ENCODE measurements around the gene M1AP.

Gene M1AP

DNA sequence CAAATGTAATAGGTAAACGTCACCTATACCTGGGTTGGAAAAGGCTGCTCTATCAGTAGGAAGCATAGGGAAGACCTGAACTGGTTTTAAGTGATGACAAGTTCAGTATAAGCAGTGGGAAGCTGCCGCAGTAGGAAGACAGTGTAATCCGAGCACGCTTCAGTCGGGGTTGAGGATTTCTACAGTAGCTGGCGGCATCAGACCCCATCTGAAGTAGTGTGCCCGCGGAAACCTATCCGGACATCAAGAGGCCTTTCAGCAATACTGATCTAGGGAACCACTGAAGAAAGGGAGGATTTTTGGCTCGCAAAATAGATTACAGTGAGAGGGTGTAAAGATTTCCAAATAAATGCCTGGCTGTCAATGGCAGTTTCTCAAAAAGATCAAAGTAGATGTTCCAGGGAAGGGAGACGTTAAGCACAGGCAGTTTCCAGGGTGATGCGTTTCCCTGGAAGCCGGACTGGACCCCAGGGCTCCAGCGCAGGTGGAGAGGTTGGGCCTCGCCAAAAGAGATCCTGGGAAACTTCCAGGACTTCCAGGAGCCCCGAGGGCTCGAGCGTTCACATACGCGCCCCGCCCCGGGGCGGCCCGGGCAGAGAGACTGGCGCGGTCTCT is 99.7 kb downstream of the M1AP start:
- TF ChIP-seq, protein P1, sequence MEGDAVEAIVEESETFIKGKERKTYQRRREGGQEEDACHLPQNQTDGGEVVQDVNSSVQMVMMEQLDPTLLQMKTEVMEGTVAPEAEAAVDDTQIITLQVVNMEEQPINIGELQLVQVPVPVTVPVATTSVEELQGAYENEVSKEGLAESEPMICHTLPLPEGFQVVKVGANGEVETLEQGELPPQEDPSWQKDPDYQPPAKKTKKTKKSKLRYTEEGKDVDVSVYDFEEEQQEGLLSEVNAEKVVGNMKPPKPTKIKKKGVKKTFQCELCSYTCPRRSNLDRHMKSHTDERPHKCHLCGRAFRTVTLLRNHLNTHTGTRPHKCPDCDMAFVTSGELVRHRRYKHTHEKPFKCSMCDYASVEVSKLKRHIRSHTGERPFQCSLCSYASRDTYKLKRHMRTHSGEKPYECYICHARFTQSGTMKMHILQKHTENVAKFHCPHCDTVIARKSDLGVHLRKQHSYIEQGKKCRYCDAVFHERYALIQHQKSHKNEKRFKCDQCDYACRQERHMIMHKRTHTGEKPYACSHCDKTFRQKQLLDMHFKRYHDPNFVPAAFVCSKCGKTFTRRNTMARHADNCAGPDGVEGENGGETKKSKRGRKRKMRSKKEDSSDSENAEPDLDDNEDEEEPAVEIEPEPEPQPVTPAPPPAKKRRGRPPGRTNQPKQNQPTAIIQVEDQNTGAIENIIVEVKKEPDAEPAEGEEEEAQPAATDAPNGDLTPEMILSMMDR (IDR thresholded peaks at IDR 0.05): no peak

DNA sequence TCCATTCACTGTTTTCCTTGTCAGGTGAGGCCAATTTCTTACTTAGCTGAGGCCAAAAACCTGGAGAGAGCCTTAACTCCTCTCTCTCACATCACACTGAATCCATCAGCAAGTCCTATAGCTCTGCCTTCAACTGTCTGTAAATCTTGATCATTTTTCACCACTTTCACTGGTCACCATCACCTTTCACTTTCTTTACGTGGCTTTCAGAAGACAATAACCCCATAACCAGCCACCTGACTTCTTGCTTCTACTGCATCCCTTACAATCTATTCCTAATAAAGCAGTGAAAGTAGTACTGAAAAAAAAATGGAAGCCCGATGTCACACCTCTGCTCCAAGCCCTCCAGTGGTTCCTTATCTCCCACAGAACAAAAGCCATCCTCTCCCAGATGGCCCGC is 102.1 kb downstream of the M1AP start:
- TF ChIP-seq, protein P1 (IDR thresholded peaks at IDR 0.05): no peak

DNA sequence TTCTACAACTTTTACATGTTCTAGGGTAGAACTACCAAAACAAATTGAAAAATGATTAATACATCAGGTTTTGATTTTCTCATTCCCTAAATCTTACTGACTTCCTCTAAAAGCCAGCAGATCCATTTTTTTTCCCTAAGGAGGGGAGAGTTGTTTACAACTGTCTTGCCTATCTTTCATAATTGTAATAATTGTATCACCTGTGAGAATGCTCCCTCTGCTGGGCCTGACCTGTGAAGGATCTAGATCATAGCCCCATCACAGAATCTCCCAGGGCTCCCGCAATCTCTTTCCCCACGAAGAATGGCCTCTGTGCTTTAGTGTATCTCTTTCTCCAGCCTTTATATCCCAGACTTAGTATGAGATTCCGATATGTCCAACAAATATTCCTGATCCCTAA is 103.5 kb downstream of the M1AP start:
- TF ChIP-seq, protein P1 (IDR thresholded peaks at IDR 0.05): peak; percentile 18; the same call in 1 of the 2 replicates

DNA sequence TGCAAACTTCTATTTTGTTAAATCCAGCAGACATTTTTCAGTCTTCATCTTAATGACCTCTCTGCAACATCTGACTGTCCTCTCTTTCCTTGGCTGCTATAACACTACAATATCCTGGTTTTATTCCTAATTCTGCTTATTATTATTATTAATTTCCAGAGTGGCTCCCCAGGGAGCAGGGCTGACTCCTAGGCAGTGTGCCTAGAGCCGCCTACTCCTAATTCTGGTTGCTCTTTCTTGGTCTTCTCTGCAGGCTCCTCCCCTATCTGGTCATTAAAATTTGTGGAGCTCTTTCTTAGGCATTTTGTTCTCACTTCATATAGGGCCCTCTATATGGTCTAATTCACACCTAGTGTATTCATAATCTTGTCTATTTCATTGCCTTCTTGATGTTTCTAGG is 105.2 kb downstream of the M1AP start:
- TF ChIP-seq, protein P1 (IDR thresholded peaks at IDR 0.05): no peak

DNA sequence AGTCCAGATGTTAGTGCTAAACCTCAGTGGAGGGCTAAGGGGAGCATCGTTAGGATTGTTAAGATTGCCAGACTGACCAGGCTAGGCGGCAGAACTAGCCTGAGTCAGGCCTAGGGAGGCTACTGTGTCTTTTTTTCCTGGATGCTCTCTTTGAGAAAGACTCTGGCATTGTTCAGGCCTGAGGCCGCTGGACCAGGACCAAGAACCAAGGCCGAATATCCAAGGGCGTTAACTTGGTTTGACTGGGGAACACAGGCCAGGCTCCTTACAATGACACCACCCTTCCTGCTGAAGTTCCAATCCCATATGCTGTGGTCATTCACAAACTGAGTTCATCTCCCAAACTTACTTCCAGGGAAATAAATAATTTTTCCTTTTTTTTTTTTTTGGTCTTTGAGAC is 107.8 kb downstream of the M1AP start:
- TF ChIP-seq, protein P1 (IDR thresholded peaks at IDR 0.05): no peak

DNA sequence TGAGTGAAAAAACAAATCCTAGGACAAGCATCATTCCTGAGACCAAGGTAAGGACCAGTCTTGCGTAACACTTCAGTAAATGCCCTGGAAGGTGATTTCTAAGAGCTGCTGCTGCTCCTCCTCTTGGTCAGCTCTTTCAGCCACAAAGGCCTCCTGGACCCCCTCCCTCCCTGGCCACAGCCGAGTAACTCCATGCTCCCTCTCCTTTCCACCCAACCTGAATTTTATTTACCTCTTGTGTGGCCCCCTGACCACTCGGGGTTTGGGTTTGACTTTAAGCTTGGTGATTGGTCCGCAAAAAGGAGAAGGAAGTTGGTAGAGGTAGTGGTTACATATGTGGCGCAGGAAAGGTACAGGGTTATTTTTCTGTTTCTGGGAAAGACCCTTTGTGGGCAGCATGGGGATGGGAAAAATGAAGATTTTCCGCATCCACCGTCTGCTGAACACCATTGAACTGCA is 109.2 kb downstream of the M1AP start:
- TF ChIP-seq, protein P1 (IDR thresholded peaks at IDR 0.05): no peak

DNA sequence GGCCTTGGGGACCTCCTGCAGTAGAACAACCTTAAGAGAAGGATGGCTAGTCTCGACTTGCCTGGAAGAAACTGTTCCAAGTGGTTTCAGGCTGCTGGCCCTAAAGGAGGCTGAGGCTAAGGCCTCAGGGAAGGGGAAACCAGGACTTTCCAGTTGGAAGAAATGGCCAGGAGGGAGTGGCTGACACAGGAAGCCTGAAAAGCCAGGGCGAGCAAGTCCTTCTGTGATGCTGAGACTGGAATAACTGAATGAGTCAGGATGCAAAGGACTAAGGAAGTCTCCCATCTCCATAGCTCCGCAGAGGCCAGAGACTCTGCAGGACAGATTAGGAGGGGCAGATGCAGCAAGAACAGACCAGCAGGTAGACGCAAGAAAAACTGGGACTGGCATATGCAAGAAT is 111.0 kb downstream of the M1AP start:
- TF ChIP-seq, protein P1 (IDR thresholded peaks at IDR 0.05): no peak

Measured in LNCAP (cell line).